Measurements from ENCODE around the gene DMPK.
A peak's percentile ranks its signal among the peaks of the same experiment; 100 is the strongest.

The DMPK gene

GRCh38 chr19:45786533-45786894 is 4.2 kb upstream of the DMPK start:
- DNase-seq (ENCODE audit: low spot score): no peak

GRCh38 chr19:45785781-45786532 is 3.7 kb upstream of the DMPK start:
- no peak for DNase-seq (ENCODE audit: low spot score)

- DNase-seq (ENCODE audit: low spot score): no peak
Observed at GRCh38 chr19:45785097-45785496, 2.8 kb upstream of the DMPK start.

- DNase-seq (ENCODE audit: low spot score): no peak
Observed at GRCh38 chr19:45784096-45784495, 1.8 kb upstream of the DMPK start.

- no peak for DNase-seq (ENCODE audit: low spot score)
Observed at GRCh38 chr19:45782820-45783785, 813 bp upstream of the DMPK start.

GRCh38 chr19:45781214-45782161 is 802 bp downstream of the DMPK start:
- DNase-seq (ENCODE audit: low spot score): no peak

- DNase-seq (ENCODE audit: low spot score): no peak
Observed at GRCh38 chr19:45780448-45781213, 1.7 kb downstream of the DMPK start.

- no peak for DNase-seq (ENCODE audit: low spot score)
Observed at GRCh38 chr19:45780146-45780447, 2.2 kb downstream of the DMPK start.

GRCh38 chr19:45779231-45780145 is 2.8 kb downstream of the DMPK start:
- DNase-seq (ENCODE audit: low spot score): peak; percentile 71

GRCh38 chr19:45778010-45778661 is 4.2 kb downstream of the DMPK start:
- no peak for DNase-seq (ENCODE audit: low spot score)

- no peak for DNase-seq (ENCODE audit: low spot score)
Observed at GRCh38 chr19:45777395-45777961, 4.8 kb downstream of the DMPK start.

GRCh38 chr19:45774765-45775164 is 7.5 kb downstream of the DMPK start:
- no peak for DNase-seq (ENCODE audit: low spot score)

GRCh38 chr19:45773384-45773783 is 8.9 kb downstream of the DMPK start:
- no peak for DNase-seq (ENCODE audit: low spot score)

GRCh38 chr19:45772912-45773311 is 9.4 kb downstream of the DMPK start:
- no peak for DNase-seq (ENCODE audit: low spot score)

- no peak for DNase-seq (ENCODE audit: low spot score)
Observed at GRCh38 chr19:45772130-45772840, 10.0 kb downstream of the DMPK start.

- DNase-seq (ENCODE audit: low spot score): no peak
Observed at GRCh38 chr19:45771311-45771933, 10.9 kb downstream of the DMPK start.

GRCh38 chr19:45770192-45771101 is 11.8 kb downstream of the DMPK start:
- DNase-seq (ENCODE audit: low spot score): peak; percentile 95

Measured in kidney capillary endothelial cell (primary cell).